ENCODE data around the gene CATSPERZ.

- TF ChIP-seq POLR2A (IDR thresholded peaks at IDR 0.05) (no peak), CTCF (IDR thresholded peaks at IDR 0.05) (no peak)
Observed at GRCh38 chr11:64266339-64266738, 33.8 kb upstream of the CATSPERZ start.

Measured in testis (tissue), 2 donors.